ENCODE measurements around the gene ACTR3.

Gene ACTR3

DNA sequence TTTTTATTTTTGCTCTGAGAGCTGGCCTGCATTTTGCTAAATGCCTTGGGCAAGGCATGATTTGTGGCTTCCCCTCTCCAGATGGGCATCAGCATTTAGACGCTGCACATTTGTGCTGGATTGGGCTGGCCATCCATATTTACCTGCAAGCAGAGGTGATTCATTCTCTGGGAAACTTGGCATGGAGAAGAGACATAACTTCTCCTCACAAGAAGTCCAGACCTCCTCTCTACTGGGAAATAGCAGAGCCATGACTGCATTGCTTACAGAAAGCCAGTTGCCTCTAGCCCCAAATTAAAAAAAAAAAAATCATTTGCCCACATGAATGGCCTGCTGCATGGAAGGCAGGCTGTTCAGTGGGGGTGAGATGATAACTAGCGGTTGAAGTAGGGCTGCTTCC lies 120.1 kb downstream of the ACTR3 start:
- Histone ChIP-seq H3K4me1 (ENCODE audit: control insufficient read depth in 2 of 2, insufficient read depth in 2 of 2, low read length in 2 of 2) (no peaks in the 10 kb centered on the region), H3K9ac (ENCODE audit: low read depth in 1 of 2, low read length in 2 of 2) (no peak overlapping the region), H3K27ac (ENCODE audit: low read depth in 2 of 2, low read length in 2 of 2) (no peak overlapping the region), H3K4me3 (ENCODE audit: low read length in 2 of 2) (no peak overlapping the region), H3K36me3 (ENCODE audit: control insufficient read depth in 2 of 2, insufficient read depth in 2 of 2, low read length in 2 of 2) (no peaks in the 10 kb centered on the region), H3K27me3 (ENCODE audit: control insufficient read depth in 2 of 2, insufficient read depth in 2 of 2, low read length in 2 of 2) (no peaks in the 10 kb centered on the region), H3K9me3 (ENCODE audit: control insufficient read depth in 2 of 2, low read length in 2 of 2) (no peaks in the 10 kb centered on the region)

GRCh38 chr2:114011713-114012112 lies 121.8 kb downstream of the ACTR3 start:
- no peaks in the 10 kb centered on the region for H3K4me1 ChIP-seq (ENCODE audit: control insufficient read depth in 2 of 2, insufficient read depth in 2 of 2, low read length in 2 of 2)
- no peak overlapping the region for H3K27ac ChIP-seq (ENCODE audit: low read depth in 2 of 2, low read length in 2 of 2)
- H3K36me3 ChIP-seq (ENCODE audit: control insufficient read depth in 2 of 2, insufficient read depth in 2 of 2, low read length in 2 of 2) = no peaks in the 10 kb centered on the region
- H3K9me3 ChIP-seq (ENCODE audit: control insufficient read depth in 2 of 2, low read length in 2 of 2) = no peaks in the 10 kb centered on the region
- H3K4me3 ChIP-seq (ENCODE audit: low read length in 2 of 2) = no peak overlapping the region
- no peak overlapping the region for H3K9ac ChIP-seq (ENCODE audit: low read depth in 1 of 2, low read length in 2 of 2)
- no peaks in the 10 kb centered on the region for H3K27me3 ChIP-seq (ENCODE audit: control insufficient read depth in 2 of 2, insufficient read depth in 2 of 2, low read length in 2 of 2)
